NCI-H1092 treated with DMSO at 0.1 percent for 48 hours (cell line): ENCODE measurements around the gene MELTF.

Source experiments
- DNase-seq: peaks from one replicate; lab custom pipeline; 2025; lab: John Stamatoyannopoulos, UW

Gene MELTF

DNA sequence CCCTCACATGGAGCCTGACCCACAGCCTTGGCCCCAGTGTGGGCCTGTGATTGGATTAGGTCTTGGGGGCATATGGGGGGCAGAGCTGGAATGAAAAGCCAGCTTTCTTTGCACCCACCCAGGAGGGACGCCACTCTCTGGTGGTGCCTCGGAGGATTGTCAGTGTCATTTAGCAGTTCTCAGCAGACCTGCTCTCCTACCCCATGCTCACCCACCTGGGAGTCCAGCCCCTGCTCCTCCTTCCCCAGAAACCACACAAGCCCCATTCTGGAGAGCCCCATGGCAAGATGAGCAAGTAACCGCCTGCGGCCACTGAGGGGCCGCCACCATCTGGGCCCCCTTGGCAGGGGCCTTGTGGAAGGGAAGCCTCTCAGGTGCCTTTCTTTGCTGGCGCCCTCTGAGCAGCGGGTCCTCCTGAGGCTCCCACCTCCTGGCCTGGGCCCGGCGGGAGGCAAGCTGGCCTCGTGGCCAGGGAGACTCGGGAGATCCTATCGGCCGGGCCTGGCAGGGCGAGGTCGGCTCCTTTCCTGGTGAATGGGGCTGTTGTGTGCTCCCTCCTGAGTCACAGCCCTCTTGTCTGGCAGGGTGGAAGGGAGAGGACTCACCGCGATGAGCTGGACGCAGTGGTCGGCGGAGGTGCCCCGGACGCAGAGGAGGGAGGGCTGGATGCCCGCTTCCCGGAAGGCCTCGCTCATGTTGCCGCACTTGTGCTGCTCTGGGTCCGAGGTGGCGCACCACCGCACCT is 2.3 kb downstream of the MELTF start:
- DNase-seq = no peak

DNA sequence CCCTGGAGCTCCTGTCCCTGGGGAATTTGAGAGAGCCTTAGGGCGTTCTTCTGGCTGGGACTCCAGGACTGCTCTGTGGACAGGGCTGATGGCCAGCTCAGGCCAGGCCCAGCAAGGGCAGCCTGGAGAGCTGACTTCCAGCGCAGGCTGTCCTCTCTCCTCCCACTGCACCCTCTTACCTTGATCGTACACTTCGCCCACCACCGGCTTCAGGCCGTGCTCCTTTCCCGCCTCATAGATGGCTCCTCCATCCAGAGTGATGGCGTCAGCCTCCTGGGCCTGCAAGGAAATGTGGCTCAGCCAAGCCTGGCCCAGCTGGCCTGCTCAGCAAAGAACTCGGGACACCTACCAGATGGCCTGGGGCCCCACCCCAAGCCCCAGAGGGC is 3.1 kb downstream of the MELTF start:
- no peak for DNase-seq

DNA sequence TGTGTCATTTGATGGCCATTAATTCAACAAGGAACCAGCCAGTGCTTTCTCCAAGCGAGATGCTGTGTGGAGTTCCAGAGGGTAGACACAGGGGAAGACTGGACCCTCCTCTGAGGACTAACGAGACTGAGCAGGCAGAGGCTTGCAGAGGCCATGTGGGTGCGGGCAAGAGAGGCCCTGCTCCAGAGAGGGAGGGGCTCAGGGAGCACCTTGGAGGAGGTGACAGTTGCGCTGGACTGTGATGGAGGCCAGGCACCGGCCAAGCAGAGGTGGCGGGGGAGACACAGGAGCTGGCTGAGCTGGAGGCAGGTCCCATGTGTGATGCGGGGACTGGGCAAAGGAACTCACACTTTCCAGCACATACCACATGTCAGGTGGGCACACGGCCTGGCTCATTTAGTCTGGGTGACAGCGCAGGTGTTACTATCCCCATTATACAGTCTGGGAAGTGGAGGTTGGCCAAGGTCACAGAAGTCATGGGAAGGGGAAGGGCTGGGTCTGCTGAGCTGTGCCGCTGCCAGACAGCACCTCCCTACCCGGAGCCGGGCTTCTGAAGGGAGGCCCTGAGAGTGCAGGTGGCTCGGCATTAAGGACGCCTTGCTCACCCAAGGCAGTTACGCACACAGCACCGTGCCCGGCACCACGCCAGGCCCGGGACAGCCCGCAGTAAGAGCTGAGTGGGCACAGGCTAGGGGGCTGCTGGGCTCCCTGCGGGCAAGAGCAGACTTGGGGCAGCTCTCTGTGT is 3.7 kb downstream of the MELTF start:
- no peak for DNase-seq

DNA sequence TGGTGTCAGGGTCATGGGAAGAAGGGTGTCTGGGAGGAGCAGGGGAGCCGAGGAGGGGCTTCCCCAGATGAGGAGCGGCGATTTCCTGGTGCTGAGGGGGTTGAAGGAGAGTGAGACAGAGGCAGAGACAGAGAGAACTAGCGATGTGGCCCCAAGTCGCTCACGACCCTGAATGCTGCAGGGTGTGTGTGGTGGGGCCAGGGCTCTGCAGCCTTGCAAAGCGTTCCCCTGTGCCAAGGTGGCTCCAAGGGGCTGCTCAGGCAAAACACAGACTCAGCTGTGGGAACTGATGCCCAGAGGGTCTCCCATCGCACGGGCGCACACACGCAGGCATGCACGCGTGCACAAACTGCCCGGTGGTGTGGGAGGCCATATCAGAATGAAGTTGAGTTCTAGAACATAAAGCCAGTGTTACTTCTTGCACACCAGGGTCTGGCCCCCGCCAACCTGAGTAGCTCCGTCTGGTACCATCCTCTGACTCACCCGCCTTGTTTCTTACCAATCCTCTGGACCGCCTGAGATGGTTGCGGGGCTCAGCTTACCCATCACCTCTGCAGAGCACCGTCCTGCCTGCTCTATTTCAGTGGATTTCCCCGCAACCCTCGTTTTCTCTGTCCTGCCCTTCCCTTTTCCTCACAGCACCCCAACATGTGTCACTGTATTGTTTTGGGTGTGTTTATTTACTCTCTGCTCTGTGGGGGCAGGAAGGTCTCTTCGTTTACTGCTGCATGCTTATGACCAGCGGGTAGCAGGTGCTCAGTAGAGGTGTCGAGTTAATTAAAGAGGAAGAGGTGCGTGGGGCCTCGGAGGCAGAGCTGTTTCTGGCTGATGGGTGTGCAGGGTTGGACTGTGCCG is 4.5 kb downstream of the MELTF start:
- no peak for DNase-seq

DNA sequence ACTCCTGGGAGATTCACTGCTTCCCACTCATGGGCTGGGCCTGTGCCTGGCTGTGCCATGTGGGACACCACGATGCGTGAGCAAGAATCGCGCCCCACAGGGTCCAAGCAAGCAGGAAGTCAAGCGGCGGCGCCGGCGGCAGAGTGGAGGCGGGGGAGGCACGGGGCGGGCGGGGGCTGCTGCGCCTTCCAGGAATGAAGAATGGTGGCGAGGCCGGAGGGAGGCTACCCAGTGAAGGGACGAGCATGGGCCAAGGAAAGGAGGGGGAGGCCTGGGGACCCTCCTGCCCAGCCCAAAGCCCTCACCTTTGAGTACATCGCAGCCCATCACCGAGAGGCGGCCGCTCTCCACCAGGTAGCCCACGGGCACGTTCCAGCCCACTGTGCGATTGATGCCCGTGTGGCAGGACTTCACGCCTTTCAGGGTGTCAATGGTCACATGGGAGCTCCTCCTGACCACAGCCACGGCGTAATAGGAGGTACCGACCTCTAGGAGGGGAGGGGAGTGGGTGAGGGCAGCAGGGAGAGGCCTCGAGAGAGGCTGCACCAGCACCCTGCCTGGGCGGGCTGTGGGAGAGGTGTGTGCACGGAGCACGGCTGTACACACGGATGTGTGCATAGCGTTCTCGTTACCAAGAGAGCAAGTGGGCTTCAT is 5.5 kb downstream of the MELTF start:
- DNase-seq = no peak

DNA sequence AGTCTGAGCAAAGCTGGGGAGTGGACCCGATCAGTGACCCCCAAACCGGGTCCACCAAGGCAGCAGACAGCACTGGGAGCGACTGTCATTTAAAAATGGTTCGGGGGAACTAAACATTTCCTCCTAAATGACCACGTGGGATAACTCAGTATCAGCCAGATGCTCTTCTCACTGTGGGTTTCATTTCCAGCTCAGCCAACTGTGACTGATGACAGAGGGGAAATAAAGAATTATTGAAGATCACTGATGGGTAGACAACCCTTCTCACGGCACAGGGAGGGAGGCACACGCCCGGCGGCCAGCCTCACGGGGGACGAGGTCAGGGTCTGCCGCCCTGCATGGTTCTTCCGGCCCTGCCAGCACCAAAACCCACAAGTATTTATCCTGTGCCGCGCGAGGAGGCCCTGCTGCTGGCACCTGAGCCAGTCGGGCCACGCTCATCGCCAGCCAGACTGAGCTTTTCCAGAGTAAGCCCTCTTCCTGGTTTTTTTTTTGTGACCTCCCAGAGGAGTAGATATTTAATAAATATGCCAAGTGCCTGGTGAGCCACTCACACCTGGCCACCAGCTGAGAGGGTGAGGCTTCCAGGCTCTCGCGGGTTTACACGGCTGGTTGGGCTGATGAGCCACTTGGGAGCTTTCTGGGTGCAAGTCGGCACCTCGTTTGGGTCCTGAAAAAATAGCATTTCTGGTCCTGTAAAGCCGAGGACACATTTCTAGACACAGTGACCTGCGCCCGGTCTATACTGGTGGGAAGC is 6.2 kb downstream of the MELTF start:
- peak; percentile 87 for DNase-seq

DNA sequence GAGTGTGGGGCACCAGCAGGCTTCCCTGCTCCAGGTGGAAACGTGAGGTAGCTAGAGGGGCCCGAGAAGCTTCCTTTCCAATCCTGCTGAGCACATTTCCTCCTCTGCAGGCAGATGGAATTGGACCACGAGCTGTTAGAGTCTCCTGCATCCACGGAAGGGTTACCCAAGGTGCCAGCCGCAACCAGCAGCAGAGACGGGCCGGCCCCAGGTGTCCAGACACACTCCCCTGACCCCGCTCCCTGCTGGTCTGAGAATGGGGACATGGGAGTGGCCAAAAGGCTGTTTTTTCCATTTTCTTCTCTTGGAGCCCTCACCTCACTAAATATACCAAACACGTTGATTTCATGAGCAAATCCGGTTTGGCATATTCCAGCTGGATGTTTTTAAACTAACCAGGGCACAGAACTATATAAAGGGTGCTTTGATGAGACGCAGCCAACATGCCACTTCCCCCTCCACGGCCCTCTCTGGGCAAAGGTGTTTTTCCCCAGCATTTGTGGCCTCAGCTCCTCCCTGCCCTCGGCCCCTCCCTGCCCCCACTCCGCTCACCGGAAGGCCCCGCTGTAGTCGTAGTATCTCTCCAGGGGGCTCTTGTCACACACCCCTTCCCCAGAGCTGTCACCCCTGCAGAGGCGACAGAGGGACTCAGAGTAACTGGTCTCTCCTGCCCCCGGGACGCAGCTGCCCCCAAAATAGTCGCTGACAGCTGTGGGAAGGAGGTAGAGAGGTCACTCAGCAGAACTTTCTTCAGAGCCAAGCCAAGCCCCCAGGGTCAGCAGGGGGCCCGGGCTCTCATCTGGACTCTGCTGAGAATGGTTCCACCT is 7.0 kb downstream of the MELTF start:
- peak; percentile 65 for DNase-seq

DNA sequence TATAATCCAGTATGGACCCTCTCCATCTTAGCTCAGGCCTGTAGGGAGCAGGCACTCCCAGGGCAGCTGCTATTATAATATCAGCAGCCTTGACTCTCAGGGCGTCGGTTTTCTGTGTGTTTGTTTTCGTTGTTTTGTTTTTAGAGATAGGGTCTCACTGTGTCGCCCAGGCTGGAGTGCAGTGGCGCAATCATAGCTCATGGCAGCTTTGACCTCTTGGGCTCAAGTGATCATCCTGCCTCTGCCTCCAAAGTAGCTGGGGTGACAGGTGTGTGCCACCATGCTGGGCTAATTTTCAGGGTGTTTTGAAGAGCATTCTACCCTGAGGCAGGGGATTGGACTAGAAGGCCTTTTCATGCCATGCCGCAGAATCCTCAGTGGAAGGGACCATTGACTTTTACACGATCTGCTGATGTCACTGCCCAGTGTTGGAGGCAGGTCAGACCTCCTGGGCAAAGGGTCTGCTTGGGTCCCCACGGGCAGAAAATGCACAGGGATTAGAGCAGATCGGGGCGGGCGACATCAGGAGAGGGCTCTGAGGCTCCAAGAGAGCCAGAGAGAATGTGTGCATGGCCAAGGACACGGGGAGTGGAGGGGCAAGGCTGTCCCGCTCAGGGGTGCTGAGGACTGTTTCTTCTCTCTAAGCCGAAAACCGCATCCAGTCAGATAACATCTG is 7.8 kb downstream of the MELTF start:
- DNase-seq = no peak

DNA sequence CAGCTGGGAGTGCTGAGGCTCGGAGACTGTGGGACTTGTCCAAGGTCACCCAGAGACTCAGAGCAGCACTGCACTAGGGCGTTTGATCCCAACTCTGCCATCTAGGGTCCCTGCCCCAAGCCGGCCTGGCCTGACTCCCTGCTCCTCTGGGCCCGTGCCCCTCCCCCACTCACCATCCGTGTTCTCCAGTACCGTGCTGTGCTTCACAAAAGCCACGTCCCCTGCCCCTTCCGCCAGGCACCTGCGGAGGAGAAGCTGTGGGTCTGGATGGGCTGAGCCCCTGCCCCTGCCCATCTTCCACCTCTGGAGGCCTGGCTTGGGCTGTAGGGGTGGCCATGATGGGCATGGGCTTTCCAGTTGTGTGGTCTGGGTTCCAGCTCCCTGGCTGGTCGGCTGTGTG is 8.4 kb downstream of the MELTF start:
- DNase-seq = no peak

DNA sequence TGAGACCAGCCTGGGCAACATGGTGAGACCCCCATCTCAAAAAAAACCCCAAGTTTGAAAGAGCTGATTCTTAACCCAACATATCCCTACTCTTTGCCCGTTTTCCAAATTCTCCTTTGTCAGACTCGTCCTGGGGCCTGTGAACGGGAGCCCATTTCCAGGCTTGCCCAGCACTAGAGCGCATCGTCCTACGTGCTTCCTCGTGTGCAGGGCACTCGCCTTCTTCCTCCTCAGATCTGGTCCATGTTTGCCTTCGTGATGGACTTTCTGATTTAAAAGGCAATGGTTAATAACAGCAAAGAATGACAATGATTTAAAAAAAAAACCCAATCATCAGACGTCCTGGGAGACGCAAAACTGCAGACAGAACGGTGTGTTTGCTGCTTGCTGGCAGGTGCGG is 10.1 kb downstream of the MELTF start:
- no peak for DNase-seq

DNA sequence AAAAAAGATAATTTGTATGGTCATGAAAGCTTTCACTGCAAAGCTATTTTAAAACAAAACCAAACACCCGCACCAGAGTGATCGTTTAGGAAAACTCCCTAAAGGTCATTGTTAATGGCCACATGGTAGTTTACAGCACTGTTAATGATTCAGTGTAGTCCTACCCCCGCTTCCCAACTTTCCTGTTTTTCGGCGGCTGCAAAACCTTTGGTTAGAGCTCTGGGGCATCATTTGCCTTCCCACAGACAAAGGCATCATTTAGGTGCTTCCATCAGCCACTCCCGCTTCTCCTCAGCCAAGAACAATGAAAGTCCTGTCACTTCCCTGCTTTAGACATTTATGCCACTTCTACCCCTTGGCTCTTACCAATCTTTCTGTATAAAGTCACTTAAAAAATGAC is 10.6 kb downstream of the MELTF start:
- DNase-seq = no peak

DNA sequence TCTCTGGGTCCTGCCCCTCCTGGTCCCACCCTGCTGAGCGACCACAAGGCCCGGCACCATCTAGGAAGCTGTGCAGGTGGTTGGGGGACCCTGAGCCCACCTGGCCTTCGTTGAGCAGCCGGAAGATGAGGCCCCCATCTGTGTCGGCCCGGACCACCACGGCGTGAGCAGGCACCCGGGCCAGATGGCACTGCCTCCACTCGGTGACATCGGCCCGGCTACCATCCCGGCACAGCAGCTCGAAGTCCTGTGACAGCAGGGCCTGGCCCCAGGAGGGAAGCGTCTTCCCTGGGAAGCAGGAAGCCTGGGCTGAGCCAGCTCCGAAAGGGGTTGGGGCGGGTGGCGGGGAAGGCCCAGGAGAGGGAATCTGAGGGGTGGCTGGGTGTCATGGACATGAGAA is 12.6 kb downstream of the MELTF start:
- no peak for DNase-seq

DNA sequence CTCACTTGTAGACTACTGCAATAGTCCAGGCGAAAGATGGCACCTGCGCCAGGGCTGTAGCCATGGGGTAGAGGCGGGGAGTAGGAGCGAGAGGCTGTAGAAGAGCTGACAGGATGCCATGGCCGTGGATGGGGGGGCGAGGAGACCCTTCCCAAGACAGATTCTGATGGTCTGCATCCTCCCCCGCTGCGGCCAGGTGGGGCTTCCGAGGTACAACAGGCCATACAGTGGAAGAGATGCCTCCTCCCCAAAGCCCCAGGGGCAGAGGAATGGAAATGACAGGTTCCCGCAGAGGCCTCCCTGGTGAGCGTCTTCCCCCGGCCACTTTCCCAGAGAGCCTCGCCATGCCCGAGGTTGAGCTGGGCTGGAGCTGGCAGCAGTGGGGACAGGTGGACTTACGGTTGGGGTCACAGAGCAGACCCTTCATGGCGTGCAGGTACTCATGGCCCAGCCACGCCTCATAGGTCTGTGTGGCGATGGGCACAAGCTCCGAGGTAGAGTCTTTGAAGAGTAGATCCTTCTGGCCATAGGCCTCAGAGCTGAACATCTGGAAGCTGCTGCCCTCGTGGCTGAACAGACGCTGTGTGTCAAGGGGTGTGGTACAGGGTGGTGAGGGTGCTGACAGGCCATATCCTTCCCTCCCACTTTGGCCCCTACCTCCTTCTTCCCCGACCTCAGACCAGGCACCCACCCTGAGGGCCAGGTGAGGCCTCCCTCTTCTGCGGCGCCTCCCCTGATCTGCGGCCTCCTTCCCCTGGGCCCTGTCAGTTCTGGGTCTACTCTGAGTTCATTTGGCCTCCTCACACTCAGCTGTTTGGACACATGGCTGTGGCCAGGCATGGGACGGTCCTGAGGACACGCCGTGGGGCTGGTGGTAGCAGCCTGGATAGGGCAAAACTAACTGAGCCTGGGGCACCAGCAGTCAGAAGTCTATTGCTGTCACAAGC is 13.6 kb downstream of the MELTF start:
- no peak for DNase-seq

DNA sequence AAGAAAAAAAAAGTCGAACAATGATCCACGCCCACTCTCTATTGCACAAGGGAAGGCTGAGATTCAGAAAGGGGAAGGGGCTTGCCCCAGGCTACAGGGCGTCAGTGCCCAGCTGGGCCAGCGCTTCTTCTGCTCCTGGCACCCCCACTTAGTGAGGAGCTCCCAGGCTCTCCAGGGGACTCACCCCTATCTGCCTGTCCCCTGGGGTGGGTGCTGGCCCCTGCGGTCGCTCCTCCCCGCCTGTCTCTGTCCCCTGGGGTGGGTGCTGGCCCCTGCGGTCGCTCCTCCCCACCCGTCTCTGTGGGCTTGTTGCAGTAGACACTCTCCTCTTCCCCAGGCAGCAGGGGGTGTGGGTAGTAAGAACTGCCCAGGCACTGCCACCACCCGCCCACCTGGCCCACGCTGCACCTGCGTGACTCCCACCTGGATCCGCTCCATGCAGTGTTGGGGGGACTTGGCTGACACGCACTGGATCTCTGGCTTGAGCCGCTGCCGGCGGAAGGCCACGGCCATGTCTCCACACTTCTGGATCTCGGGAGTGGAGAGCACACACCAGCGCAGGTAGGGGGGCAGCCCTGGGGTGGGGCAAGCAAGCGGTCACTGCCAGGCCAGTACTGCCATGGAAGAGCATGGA is 14.6 kb downstream of the MELTF start:
- DNase-seq = no peak

DNA sequence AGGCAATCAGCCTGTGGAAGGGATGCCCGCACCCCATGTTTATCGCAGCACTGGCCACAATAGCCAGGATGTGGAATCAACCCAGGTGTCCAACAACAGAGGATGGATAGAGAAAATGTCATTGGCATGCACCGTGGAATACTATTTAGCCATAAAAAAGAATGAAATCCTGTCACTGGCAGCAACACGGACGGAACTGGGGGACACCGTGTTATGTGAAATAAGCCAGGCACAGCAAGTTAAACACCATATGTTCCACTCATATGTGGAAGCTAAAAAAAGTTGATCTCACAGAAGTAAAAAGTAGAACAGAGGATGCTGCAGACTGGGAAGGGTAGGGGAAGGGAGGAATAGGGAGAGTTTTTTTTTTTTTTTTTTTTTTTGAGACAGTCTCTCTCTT is 15.6 kb downstream of the MELTF start:
- no peak for DNase-seq

DNA sequence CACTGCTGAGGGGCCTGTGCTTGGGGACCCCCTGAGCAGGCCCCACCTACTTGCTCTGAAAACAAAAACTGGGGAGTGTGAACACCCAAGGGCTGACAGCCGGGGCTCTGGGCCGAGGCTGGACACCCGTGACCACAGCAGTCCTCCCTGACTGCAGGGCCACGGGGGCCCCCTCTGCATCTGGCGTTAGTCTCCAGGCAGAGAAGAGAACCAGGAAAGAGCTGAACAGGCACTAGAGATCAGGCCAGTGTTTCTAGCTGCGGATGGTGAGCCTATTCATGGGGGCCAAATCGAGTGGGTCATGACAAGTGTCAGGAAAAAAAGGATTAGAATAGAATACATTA is 17.1 kb downstream of the MELTF start:
- DNase-seq = no peak

DNA sequence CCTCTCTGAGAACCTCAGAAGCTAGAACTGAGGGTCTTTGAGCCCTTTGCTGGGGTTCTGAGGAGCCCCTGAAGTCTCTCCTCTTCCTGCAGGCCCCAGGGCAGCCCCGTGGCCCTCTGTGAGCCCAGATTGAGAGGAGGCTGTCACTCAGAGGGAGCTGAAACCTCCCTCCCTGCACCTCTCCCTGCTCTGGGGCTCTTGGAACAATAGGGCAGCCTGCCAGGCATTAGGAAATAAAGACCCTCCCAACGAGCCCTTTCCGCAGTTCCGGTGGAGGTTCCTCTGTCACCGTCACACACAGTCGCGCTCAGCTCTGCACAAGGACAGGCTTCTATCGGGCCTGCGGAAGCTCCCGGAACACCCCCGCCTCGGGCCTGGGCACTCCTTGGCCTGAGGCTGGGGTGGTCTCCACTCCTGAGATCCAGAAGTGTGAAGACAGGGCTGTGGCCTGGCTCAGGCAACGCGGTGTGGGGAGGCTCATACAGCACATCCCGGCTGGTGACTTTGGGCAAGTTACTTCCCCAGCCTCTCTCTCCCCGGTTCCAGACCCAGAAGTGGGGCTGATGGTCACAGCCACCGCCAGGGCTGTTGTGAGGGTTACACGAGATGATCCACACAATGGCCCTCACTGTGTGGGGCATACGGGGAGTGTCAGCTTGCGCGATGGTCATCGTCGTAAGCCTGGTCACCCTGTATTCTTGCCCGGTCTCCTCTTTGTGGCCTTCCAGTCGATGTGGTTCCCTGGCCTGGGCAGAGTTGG is 17.7 kb downstream of the MELTF start:
- DNase-seq = no peak
